Neutrophil (primary cell): ENCODE measurements around the gene PPP2R2D.

Experiments
- H3K27ac ChIP-seq: fragments of 200-600 bp; sonication (generic); 2 replicates; pipeline ENCODE4 v1.5.1; 2016; ENCODE audit warnings: mild to moderate bottlenecking, moderate library complexity
- H3K27me3 ChIP-seq: fragments of 200-600 bp; sonication (generic); 2 replicates; pipeline ENCODE4 v1.6.0; 2016; ENCODE audit warnings: mild to moderate bottlenecking
- H3K36me3 ChIP-seq: fragments of 200-600 bp; sonication (generic); 2 replicates; pipeline ENCODE4 v1.5.1; 2017
- H3K4me1 ChIP-seq, 2 experiments: fragments of 200-600 bp in 1 of 2; sonication (generic) in 1 of 2; 1 replicate in 1 of 2; 2 replicates in 1 of 2; pipeline versions ENCODE4 v1.5.1 to v1.6.1; 2013 to 2016; ENCODE audit warnings: low read depth in 1 of 2, low read length in 1 of 2, mild to moderate bottlenecking in 1 of 2, moderate library complexity in 1 of 2; ENCODE audit not compliant: control insufficient read depth in 1 of 2, insufficient read depth in 1 of 2
- H3K4me3 ChIP-seq, 2 experiments: fragments of 200-600 bp in 1 of 2; sonication (generic) in 1 of 2; 1 replicate in 1 of 2; 2 replicates in 1 of 2; pipeline ENCODE4 v1.5.1; 2013 to 2016; ENCODE audit warnings: low read depth in 1 of 2, low read length in 1 of 2, mild to moderate bottlenecking in 1 of 2, moderate library complexity in 1 of 2
- H3K9me3 ChIP-seq: fragments of 200-600 bp; sonication (generic); 2 replicates; pipeline ENCODE4 v1.5.1; 2016
- CTCF ChIP-seq: fragments of 200-600 bp; sonication (generic); IDR thresholded peaks from 2 replicates; pipeline ENCODE4 v1.5.1; 2016; ENCODE audit warnings: antibody characterized with exemption

The PPP2R2D gene

DNA sequence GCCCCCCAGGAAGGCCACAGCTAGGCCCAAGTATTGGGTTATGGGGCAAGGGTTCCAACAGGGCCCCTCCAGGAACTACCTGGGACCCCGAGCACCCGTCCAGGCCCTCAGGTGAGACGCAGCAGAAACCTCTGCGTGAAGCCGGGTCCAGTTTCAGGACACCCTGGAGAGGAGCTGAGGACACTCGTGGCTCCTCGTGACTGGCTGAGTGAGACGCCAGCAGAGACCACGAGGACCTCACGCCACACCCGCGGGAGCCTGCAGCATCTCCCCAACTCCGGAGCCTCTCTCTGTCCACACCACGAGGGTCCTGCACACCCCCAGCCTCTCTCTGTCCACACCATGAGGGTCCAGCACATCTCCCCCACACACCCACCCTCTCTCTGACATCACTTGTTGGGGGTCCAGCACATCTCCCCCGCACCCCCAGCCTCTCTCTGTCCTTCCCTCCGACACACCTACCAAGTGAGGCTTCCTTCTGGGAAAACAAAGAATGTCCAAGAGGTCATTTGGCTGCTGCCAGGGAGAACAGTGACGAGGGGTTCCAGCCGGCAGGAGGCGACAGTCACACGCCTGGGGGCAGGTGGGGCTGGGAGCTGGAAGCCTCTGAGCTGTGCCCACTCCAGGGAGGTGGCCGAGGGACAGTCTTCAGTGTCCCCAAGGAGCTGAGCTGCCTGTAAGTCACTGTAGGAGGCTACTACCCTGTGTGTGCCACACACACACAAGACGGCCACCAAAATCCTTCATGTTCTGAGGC lies 46.1 kb upstream of the PPP2R2D start:
- Histone ChIP-seq H3K4me3 (no peak overlapping the region), H3K9me3 (no peaks in the 10 kb centered on the region), H3K27me3 (no peaks in the 10 kb centered on the region), H3K27ac (no peak overlapping the region), H3K36me3 (no peaks in the 10 kb centered on the region), H3K4me1 (no peaks in the 10 kb centered on the region)
- TF ChIP-seq CTCF: no peak

GRCh38 chr10:131855461-131856401 lies 45.1 kb upstream of the PPP2R2D start:
- TF ChIP-seq CTCF: no peak
- Histone ChIP-seq H3K4me1 (no peaks in the 10 kb centered on the region), H3K27me3 (peaks cover under 1% of the 10 kb centered on the region), H3K36me3 (no peaks in the 10 kb centered on the region), H3K9me3 (no peaks in the 10 kb centered on the region), H3K27ac (no peak overlapping the region), H3K4me3 (no peak overlapping the region)

DNA sequence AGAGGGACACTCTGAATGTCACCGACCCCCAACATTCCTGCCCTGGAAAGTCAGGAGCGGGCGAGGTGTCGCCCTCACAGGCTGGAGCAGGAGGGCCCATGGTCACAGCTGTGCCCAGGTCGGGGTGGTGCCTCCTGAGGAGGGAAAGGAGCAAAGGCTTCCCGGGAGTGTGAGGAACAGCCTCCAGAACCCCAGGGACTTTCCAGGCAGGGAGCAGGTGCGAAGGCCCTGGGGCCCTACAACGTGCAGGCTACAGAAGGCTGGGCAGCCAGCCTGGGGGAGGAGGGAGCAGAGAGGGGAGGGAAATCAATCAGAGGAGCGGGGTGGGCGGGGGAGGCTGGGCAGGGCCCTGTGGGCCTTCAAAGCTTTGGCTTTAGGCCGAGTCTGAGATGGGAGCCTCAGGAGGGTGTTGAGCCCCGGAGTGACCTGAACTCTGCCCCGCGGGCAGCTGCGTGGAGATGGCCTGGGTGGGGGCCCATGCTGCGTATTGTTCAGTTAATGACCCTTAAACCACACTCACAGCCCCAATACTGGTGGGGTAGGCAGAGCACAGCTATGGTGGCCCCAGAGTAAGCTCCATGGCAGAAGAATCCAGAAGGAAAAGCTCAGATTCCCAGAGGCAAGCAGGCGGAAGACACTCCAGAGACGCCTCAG lies 44.2 kb upstream of the PPP2R2D start:
- Histone ChIP-seq H3K27me3 (peaks cover 9% of the 10 kb centered on the region), H3K36me3 (no peaks in the 10 kb centered on the region), H3K4me3 (no peak overlapping the region), H3K4me1 (no peaks in the 10 kb centered on the region), H3K9me3 (no peaks in the 10 kb centered on the region), H3K27ac (no peak overlapping the region)
- no peak for TF ChIP-seq CTCF

GRCh38 chr10:131857156-131858117 lies 43.4 kb upstream of the PPP2R2D start:
- no peak overlapping the region for H3K4me3 ChIP-seq
- H3K4me1 ChIP-seq: no peaks in the 10 kb centered on the region
- H3K27me3 ChIP-seq: peaks cover 12% of the 10 kb centered on the region
- H3K36me3 ChIP-seq: no peaks in the 10 kb centered on the region
- H3K27ac ChIP-seq: no peak overlapping the region
- no peaks in the 10 kb centered on the region for H3K9me3 ChIP-seq
- no peak for TF ChIP-seq CTCF

DNA sequence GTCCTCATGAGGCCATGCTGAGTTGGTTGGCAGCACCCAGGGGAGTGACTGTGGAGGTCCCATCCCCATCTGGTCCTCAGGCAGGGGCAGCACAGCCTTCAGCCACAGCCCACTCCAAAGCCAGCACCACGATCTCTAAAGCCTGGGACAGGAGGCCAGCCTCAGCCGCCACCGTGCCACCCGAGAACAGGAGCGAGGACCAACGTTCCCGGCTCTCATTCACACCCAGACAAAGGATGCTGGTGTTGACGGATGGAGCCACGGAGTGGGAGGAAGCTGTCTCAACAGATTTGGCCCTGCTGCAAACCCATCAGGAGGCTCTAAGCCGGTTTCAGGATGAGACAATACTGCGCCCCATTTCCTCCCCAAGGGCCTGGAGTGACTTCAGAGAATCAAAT lies 42.7 kb upstream of the PPP2R2D start:
- H3K4me3 ChIP-seq: no peak overlapping the region
- no peaks in the 10 kb centered on the region for H3K9me3 ChIP-seq
- no peak for TF ChIP-seq CTCF
- no peaks in the 10 kb centered on the region for H3K4me1 ChIP-seq
- no peak overlapping the region for H3K27ac ChIP-seq
- peaks cover 12% of the 10 kb centered on the region for H3K27me3 ChIP-seq
- no peaks in the 10 kb centered on the region for H3K36me3 ChIP-seq
